Ramos (cell line): ENCODE results near the gene PSMB10.

Experiments used
- in situ Hi-C: fragments of 300-500 bp; cut with MboI; formaldehyde crosslinking; loops from one replicate; pipeline ENCODE4 v1.14.3; 2022; ENCODE audit warnings: low sequenced_read_pairs; ENCODE audit not compliant: unreplicated experiment

The PSMB10 gene

GRCh38 chr16:67902831-67903230 is 33.8 kb downstream of the PSMB10 start:
- in situ Hi-C loops: no loop called here

- in situ Hi-C loops: no loop called here
These were observed 34.9 kb downstream of the PSMB10 start for GRCh38 chr16:67901734-67902133.

- in situ Hi-C loops: no loop called here
These were observed 39.4 kb downstream of the PSMB10 start for GRCh38 chr16:67897231-67897630.

GRCh38 chr16:67893743-67894399 is 42.8 kb downstream of the PSMB10 start:
- in situ Hi-C loops: no loop called here

GRCh38 chr16:67892899-67893742 is 43.5 kb downstream of the PSMB10 start, which contains the start of gene PSKH1:
Gene PSKH1, plus strand, starts transcription at chr16:67893254. Its CDS starts 15,496 bp downstream, at chr16:67908750.
- in situ Hi-C loops: no loop called here

- in situ Hi-C loops: no loop called here
These were observed 44.3 kb downstream of the PSMB10 start for GRCh38 chr16:67892375-67892774.

GRCh38 chr16:67888331-67888730 is 48.3 kb downstream of the PSMB10 start:
- in situ Hi-C loops: loop anchor here (10.0 kb wide), 1 partner anchor 336 kb away; no protein-coding TSS in a partner anchor

GRCh38 chr16:67886387-67886786 is 50.3 kb downstream of the PSMB10 start:
- in situ Hi-C loops: loop anchor here (10.0 kb wide), 1 partner anchor 338 kb away; no protein-coding TSS in a partner anchor

- in situ Hi-C loops: loop anchor here (10.0 kb wide), 1 partner anchor 339 kb away; no protein-coding TSS in a partner anchor
These were observed 50.7 kb downstream of the PSMB10 start for GRCh38 chr16:67885976-67886375.

- in situ Hi-C loops: loop anchor here (10.0 kb wide), 1 partner anchor 339 kb away; no protein-coding TSS in a partner anchor
These were observed 51.1 kb downstream of the PSMB10 start for GRCh38 chr16:67885545-67885944.

- in situ Hi-C loops: loop anchor here (10.0 kb wide), 1 partner anchor 340 kb away; no protein-coding TSS in a partner anchor
These were observed 52.0 kb downstream of the PSMB10 start, which contains the start of gene NRN1L for GRCh38 chr16:67884684-67885083. Gene NRN1L, plus strand, starts transcription at chr16:67884885. Its CDS starts 19 bp downstream, at chr16:67884904.
